ENCODE results near the gene PROSER3. TPM values are rescaled to one million over a fixed set of nuclear protein-coding genes. Genes with fewer than 3 reads are reported as not detected.
A peak's percentile ranks its signal among the peaks of the same experiment; 100 is the strongest.

The PROSER3 gene
- total and polyA plus RNA-seq, 2 of the 13 experiments (the other 11 are each of a cell fraction or from before 2014, with no cell fraction given) = 5.1 to 5.7 TPM

DNA sequence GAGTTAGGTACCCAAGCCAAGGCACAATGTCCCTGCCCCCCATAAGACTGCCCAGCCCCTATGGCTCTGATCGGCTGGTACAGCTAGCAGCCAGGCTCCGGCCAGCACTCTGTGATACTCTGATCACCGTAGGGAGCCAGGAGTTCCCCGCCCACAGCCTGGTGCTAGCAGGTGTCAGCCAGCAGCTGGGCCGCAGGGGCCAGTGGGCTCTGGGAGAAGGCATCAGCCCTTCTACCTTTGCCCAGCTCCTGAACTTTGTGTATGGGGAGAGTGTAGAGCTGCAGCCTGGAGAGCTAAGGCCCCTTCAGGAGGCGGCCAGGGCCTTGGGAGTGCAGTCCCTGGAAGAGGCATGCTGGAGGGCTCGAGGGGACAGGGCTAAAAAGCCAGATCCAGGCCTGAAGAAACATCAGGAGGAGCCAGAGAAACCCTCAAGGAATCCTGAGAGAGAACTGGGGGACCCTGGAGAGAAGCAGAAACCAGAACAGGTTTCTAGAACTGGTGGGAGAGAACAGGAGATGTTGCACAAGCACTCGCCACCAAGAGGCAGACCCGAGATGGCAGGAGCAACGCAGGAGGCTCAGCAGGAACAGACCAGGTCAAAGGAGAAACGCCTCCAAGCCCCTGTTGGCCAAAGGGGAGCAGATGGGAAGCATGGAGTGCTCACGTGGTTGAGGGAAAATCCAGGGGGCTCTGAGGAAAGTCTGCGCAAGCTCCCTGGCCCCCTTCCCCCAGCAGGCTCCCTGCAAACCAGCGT lies 43.2 kb upstream of the PROSER3 start:
- ATAC-seq = no peak
- ChIA-PET POLR2A (interaction anchor here (5.0 kb wide), 1 partner anchor 12 kb away, joined by 23 read pairs; no protein-coding TSS in a partner anchor), CTCF (ENCODE audit: low intra/inter-chr PET ratio, low total read pairs) (interaction anchor here (7.0 kb wide), 1 partner anchor 21 kb away, joined by 201 read pairs; no protein-coding TSS in a partner anchor)
- in situ Hi-C loops (cut with HindIII; ENCODE audit: extremely low pct_ligation_motif_present, low pct_unique_long_range_greater_than_20kb) (loop anchor here (5.0 kb wide), 1 partner anchor 167 kb away; the partner anchor contains the start of gene TMEM147), intact Hi-C loops (cut with micrococcal nuclease; ENCODE audit: unreplicated experiment) (no loop called here)
- Histone ChIP-seq H3K27me3 (ENCODE audit: control insufficient read depth in 1 of 2, insufficient read depth in 2 of 2, low read length in 2 of 2) (no peaks in the 10 kb centered on the region), H3K4me1 (ENCODE audit: insufficient read depth, low read length) (peaks cover 28% of the 10 kb centered on the region), H3K9ac (ENCODE audit: insufficient read depth, low read depth, low read length) (no peak overlapping the region), H4K20me1 (ENCODE audit: insufficient read depth, low read length) (peaks cover 8% of the 10 kb centered on the region), H3K27ac (ENCODE audit: extremely low read length, insufficient read depth, low read length) (no peak overlapping the region), H3K4me3 (replicated peaks in 1 of 3; ENCODE audit: insufficient read depth in 1 of 3, low read depth in 2 of 3, low read length in 3 of 3) (peak overlapping the region in 1 of 3 experiments; percentile 91; a peak in 1 of 6 replicates), H3K36me3 (replicated peaks in 1 of 2; ENCODE audit: control insufficient read depth in 1 of 2, insufficient read depth in 2 of 2, low read length in 2 of 2) (peaks cover 0 to 1% of the 10 kb centered on the region in 2 experiments; a peak in 1 of 5 replicates), H2AFZ (ENCODE audit: low read length) (no peak overlapping the region), H3K79me2 (ENCODE audit: insufficient read depth, low read length) (peaks cover 15% of the 10 kb centered on the region), H3K4me2 (ENCODE audit: low read depth, low read length) (no peak overlapping the region), H3K9me3 (ENCODE audit: low read length) (no peaks in the 10 kb centered on the region)
- WGBS (ENCODE audit: low lambda C conversion rate) = 44% methylated on average over 10 of the region's 14 CpGs
- peak; percentile 33 for DNase-seq (ENCODE audit: low spot score)
- FAIRE-seq = peak; percentile 47
- BruUV-seq (replicated peaks) = no TSS peak
- TF ChIP-seq ZNF670 (CRISPR knock-in tag; IDR thresholded peaks at IDR 0.05; ENCODE audit: borderline replicate concordance) (no peak), ZNF263 (CRISPR knock-in tag; IDR thresholded peaks at IDR 0.05) (peak; percentile 26; the same call in 1 of the 2 replicates), ZNF607 (CRISPR knock-in tag; IDR thresholded peaks at IDR 0.05; ENCODE audit: borderline replicate concordance) (no peak), MEIS1 (CRISPR knock-in tag; IDR thresholded peaks at IDR 0.05; ENCODE audit: borderline replicate concordance) (no peak), CEBPG (CRISPR knock-in tag; IDR thresholded peaks at IDR 0.05) (peak; percentile 55; the same call in 1 of the 2 replicates), ZNF629 (CRISPR knock-in tag; conservative IDR thresholded peaks at IDR 0.05) (no peak), ZBTB7B (CRISPR knock-in tag; IDR thresholded peaks at IDR 0.05) (no peak), CHCHD3 (CRISPR knock-in tag; IDR thresholded peaks at IDR 0.05) (no peak), ZBTB21 (CRISPR knock-in tag; IDR thresholded peaks at IDR 0.05) (no peak), ZNF350 (CRISPR knock-in tag; IDR thresholded peaks at IDR 0.05; ENCODE audit: borderline replicate concordance, low read depth) (no peak), PCBP1 (IDR thresholded peaks at IDR 0.05; ENCODE audit: borderline replicate concordance, low read depth, low read length) (no peak), ZNF768 (CRISPR knock-in tag; IDR thresholded peaks at IDR 0.05) (peak; percentile 35; the same call in 1 of the 2 replicates)
- TF ChIP-seq, protein P1, sequence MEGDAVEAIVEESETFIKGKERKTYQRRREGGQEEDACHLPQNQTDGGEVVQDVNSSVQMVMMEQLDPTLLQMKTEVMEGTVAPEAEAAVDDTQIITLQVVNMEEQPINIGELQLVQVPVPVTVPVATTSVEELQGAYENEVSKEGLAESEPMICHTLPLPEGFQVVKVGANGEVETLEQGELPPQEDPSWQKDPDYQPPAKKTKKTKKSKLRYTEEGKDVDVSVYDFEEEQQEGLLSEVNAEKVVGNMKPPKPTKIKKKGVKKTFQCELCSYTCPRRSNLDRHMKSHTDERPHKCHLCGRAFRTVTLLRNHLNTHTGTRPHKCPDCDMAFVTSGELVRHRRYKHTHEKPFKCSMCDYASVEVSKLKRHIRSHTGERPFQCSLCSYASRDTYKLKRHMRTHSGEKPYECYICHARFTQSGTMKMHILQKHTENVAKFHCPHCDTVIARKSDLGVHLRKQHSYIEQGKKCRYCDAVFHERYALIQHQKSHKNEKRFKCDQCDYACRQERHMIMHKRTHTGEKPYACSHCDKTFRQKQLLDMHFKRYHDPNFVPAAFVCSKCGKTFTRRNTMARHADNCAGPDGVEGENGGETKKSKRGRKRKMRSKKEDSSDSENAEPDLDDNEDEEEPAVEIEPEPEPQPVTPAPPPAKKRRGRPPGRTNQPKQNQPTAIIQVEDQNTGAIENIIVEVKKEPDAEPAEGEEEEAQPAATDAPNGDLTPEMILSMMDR (CRISPR knock-in tag; IDR thresholded peaks at IDR 0.05) = peak; percentile 38; the same call in 1 of the 2 replicates
- TF ChIP-seq, protein P2, sequence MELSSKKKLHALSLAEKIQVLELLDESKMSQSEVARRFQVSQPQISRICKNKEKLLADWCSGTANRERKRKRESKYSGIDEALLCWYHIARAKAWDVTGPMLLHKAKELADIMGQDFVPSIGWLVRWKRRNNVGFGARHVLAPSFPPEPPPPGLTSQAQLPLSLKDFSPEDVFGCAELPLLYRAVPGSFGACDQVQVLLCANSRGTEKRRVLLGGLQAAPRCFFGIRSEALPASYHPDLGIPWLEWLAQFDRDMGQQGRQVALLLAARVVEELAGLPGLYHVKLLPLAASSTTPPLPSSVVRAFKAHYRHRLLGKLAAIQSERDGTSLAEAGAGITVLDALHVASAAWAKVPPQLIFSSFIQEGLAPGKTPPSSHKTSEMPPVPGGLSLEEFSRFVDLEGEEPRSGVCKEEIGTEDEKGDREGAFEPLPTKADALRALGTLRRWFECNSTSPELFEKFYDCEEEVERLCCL (CRISPR knock-in tag; IDR thresholded peaks at IDR 0.05; ENCODE audit: borderline replicate concordance) = no peak
- TF ChIP-seq, protein P3, sequence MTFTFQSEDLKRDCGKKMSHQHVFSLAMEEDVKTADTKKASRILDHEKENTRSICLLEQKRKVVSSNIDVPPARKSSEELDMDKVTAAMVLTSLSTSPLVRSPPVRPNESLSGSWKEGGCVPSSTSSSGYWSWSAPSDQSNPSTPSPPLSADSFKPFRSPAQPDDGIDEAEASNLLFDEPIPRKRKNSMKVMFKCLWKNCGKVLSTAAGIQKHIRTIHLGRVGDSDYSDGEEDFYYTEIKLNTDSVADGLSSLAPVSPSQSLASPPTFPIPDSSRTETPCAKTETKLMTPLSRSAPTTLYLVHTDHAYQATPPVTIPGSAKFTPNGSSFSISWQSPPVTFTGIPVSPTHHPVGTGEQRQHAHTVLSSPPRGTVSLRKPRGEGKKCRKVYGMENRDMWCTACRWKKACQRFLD (CRISPR knock-in tag; IDR thresholded peaks at IDR 0.05; ENCODE audit: borderline replicate concordance) = no peak
- TF ChIP-seq, protein P4, sequence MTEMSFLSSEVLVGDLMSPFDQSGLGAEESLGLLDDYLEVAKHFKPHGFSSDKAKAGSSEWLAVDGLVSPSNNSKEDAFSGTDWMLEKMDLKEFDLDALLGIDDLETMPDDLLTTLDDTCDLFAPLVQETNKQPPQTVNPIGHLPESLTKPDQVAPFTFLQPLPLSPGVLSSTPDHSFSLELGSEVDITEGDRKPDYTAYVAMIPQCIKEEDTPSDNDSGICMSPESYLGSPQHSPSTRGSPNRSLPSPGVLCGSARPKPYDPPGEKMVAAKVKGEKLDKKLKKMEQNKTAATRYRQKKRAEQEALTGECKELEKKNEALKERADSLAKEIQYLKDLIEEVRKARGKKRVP (CRISPR knock-in tag; IDR thresholded peaks at IDR 0.05) = no peak
- TF ChIP-seq, protein P5, sequence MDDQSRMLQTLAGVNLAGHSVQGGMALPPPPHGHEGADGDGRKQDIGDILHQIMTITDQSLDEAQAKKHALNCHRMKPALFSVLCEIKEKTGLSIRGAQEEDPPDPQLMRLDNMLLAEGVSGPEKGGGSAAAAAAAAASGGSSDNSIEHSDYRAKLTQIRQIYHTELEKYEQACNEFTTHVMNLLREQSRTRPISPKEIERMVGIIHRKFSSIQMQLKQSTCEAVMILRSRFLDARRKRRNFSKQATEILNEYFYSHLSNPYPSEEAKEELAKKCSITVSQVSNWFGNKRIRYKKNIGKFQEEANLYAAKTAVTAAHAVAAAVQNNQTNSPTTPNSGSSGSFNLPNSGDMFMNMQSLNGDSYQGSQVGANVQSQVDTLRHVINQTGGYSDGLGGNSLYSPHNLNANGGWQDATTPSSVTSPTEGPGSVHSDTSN (CRISPR knock-in tag; IDR thresholded peaks at IDR 0.05; ENCODE audit: borderline replicate concordance) = no peak

All from HepG2 (cell line).